HUES64 (cell line): ENCODE measurements around the gene CDK10.
A peak's percentile ranks its signal among the peaks of the same experiment; 100 is the strongest.
"Not testable (repeated sequence)": the region's sequence is repeated elsewhere in the genome, so short reads cannot be mapped to it uniquely, and the experiment has no call there.

Source experiments
- H3K27ac ChIP-seq: 2 replicates; pipeline ENCODE4 v1.7.0; 2013; ENCODE audit warnings: low read depth, low read length, inconsistent platforms
- H3K27me3 ChIP-seq: 2 replicates; pipeline ENCODE4 v1.6.1; 2013; ENCODE audit warnings: mild to moderate bottlenecking, low read length; ENCODE audit not compliant: insufficient read depth
- H3K36me3 ChIP-seq: 2 replicates; pipeline ENCODE4 v1.6.1; 2013; ENCODE audit warnings: mild to moderate bottlenecking, low read length; ENCODE audit not compliant: insufficient read depth
- H3K4me1 ChIP-seq: 2 replicates; pipeline ENCODE4 v1.6.1; 2013; ENCODE audit warnings: mild to moderate bottlenecking, low read length, moderate library complexity; ENCODE audit not compliant: insufficient read depth
- H3K4me3 ChIP-seq: 2 replicates; pipeline ENCODE4 v1.5.1; 2013; ENCODE audit warnings: mild to moderate bottlenecking, low read length, moderate library complexity
- H3K9ac ChIP-seq: 2 replicates; pipeline ENCODE4 v1.6.1; 2013; ENCODE audit warnings: mild to moderate bottlenecking, low read depth, low read length
- H3K9me3 ChIP-seq: 2 replicates; pipeline ENCODE4 v1.6.1; 2013; ENCODE audit warnings: low read depth, low read length; ENCODE audit not compliant: insufficient read depth
- WGBS: fragments of 150-250, 120-280 bp; methylation state at CpG from one replicate; pipeline ENCODE4 v1.1.7; 2013; ENCODE audit warnings: missing lambda C conversion rate; 5-methylcytosine and 5-hydroxymethylcytosine counted together

The CDK10 gene

GRCh38 chr16:89653656-89654295 lies 32.7 kb upstream of the CDK10 start:
- Histone ChIP-seq H3K4me1 (no peaks in the 10 kb centered on the region), H3K4me3 (no peak overlapping the region), H3K9me3 (no peaks in the 10 kb centered on the region), H3K27ac (no peak overlapping the region), H3K36me3 (peaks cover 16% of the 10 kb centered on the region; the same call in 1 of the 2 replicates), H3K27me3 (no peaks in the 10 kb centered on the region), H3K9ac (no peak overlapping the region)
- WGBS, result 94% methylated on average over 10 of the region's 10 CpGs

GRCh38 chr16:89655062-89655643 lies 31.3 kb upstream of the CDK10 start:
- H3K27me3 ChIP-seq, result no peaks in the 10 kb centered on the region
- H3K4me1 ChIP-seq, result no peaks in the 10 kb centered on the region
- H3K27ac ChIP-seq, result no peak overlapping the region
- H3K9ac ChIP-seq, result no peak overlapping the region
- H3K36me3 ChIP-seq, result peaks cover 18% of the 10 kb centered on the region
- 96% methylated on average over 10 of the region's 10 CpGs for WGBS
- H3K4me3 ChIP-seq, result no peak overlapping the region
- no peaks in the 10 kb centered on the region for H3K9me3 ChIP-seq

GRCh38 chr16:89656435-89657121 lies 29.9 kb upstream of the CDK10 start:
- H3K36me3 ChIP-seq, result peaks cover 32% of the 10 kb centered on the region
- no peaks in the 10 kb centered on the region for H3K27me3 ChIP-seq
- peak overlapping the region; percentile 89 for H3K9ac ChIP-seq
- 31% methylated on average over 32 of the region's 32 CpGs for WGBS
- no peak overlapping the region for H3K27ac ChIP-seq
- H3K9me3 ChIP-seq, result no peaks in the 10 kb centered on the region
- H3K4me1 ChIP-seq, result no peaks in the 10 kb centered on the region
- H3K4me3 ChIP-seq, result peak overlapping the region; percentile 95

- H3K36me3 ChIP-seq, result peaks cover 32% of the 10 kb centered on the region
- H3K9ac ChIP-seq, result peak within 1 kb of the TSS; percentile 89
- H3K27me3 ChIP-seq, result no peaks in the 10 kb centered on the region
- peak within 1 kb of the TSS; percentile 95 for H3K4me3 ChIP-seq
- H3K27ac ChIP-seq, result peak within 1 kb of the TSS; percentile 62; the same call in 1 of the 2 replicates
- under 1% methylated on average over 99 of the region's 99 CpGs for WGBS
- H3K4me1 ChIP-seq, result no peaks in the 10 kb centered on the region
- H3K9me3 ChIP-seq, result no peaks in the 10 kb centered on the region
These were observed 28.9 kb upstream of the CDK10 start, which contains the start of the genes CHMP1A and SPATA33 for GRCh38 chr16:89657442-89658220. CHMP1A (minus strand) TSS chr16:89657708; CDS start chr16:89657588, 120 bp downstream. SPATA33 (plus strand) TSS chr16:89657836; CDS start chr16:89657912, 76 bp downstream.

- Histone ChIP-seq H3K9ac (peak overlapping the region; percentile 89), H3K27ac (peak overlapping the region; percentile 38; the same call in 1 of the 2 replicates), H3K27me3 (no peaks in the 10 kb centered on the region), H3K9me3 (no peaks in the 10 kb centered on the region), H3K4me3 (peak overlapping the region; percentile 95), H3K36me3 (peaks cover 35% of the 10 kb centered on the region), H3K4me1 (no peaks in the 10 kb centered on the region)
- 22% methylated on average over 27 of the region's 27 CpGs for WGBS
These were observed 28.1 kb upstream of the CDK10 start for GRCh38 chr16:89658221-89658879.

GRCh38 chr16:89660146-89660545 lies 26.3 kb upstream of the CDK10 start:
- Histone ChIP-seq H3K27me3 (no peaks in the 10 kb centered on the region), H3K9me3 (no peaks in the 10 kb centered on the region), H3K27ac (no peak overlapping the region), H3K36me3 (peaks cover 39% of the 10 kb centered on the region), H3K9ac (no peak overlapping the region), H3K4me3 (no peak overlapping the region), H3K4me1 (no peaks in the 10 kb centered on the region)
- 94% methylated on average over 7 of the region's 7 CpGs for WGBS

GRCh38 chr16:89661215-89661614 lies 25.3 kb upstream of the CDK10 start:
- Histone ChIP-seq H3K9me3 (peaks cover 6% of the 10 kb centered on the region; the same call in 1 of the 2 replicates), H3K4me1 (no peaks in the 10 kb centered on the region), H3K9ac (no peak overlapping the region), H3K27ac (no peak overlapping the region), H3K4me3 (no peak overlapping the region), H3K27me3 (no peaks in the 10 kb centered on the region), H3K36me3 (peaks cover 42% of the 10 kb centered on the region)
- 95% methylated on average over 8 of the region's 9 CpGs for WGBS

GRCh38 chr16:89664238-89664637 lies 22.3 kb upstream of the CDK10 start:
- 93% methylated on average over 10 of the region's 11 CpGs for WGBS
- Histone ChIP-seq H3K36me3 (peaks cover 43% of the 10 kb centered on the region), H3K9me3 (peaks cover 11% of the 10 kb centered on the region; the same call in 1 of the 2 replicates)
- not testable (repeated sequence) for H3K9ac ChIP-seq, H3K4me3 ChIP-seq, H3K27me3 ChIP-seq, H3K4me1 ChIP-seq, H3K27ac ChIP-seq

GRCh38 chr16:89667000-89667399 lies 19.5 kb upstream of the CDK10 start:
- Histone ChIP-seq H3K9me3 (peaks cover 11% of the 10 kb centered on the region; the same call in 1 of the 2 replicates), H3K36me3 (peaks cover 21% of the 10 kb centered on the region; the same call in 1 of the 2 replicates)
- H3K27ac ChIP-seq, H3K27me3 ChIP-seq, H3K4me1 ChIP-seq, H3K4me3 ChIP-seq, H3K9ac ChIP-seq: not testable (repeated sequence)
- WGBS, result 54% methylated on average over 5 of the region's 7 CpGs

- Histone ChIP-seq H3K27ac (no peak overlapping the region), H3K9ac (no peak overlapping the region), H3K9me3 (peaks cover 11% of the 10 kb centered on the region; the same call in 1 of the 2 replicates), H3K27me3 (no peaks in the 10 kb centered on the region), H3K36me3 (peaks cover 21% of the 10 kb centered on the region; the same call in 1 of the 2 replicates), H3K4me1 (no peaks in the 10 kb centered on the region), H3K4me3 (no peak overlapping the region)
- 84% methylated on average over 9 of the region's 9 CpGs for WGBS
These were observed 18.9 kb upstream of the CDK10 start for GRCh38 chr16:89667633-89668032.
